CD14-positive monocyte (primary cell): ENCODE results near the gene FRRS1L. TPM values are rescaled to one million over a fixed set of nuclear protein-coding genes. Genes with fewer than 3 reads are reported as not detected.

Experiments used
- DNase-seq, 3 donors: peaks; one replicate each; pipeline ENCODE4 v3.0.0-alpha.2; 2011 to 2022
- H2AFZ ChIP-seq: 2 replicates; pipeline ENCODE4 v1.6.0; 2012; ENCODE audit warnings: mild to moderate bottlenecking, low read depth, low read length, inconsistent platforms; ENCODE audit not compliant: insufficient read depth, poor library complexity, severe bottlenecking
- H3K27ac ChIP-seq, 2 donors: 1 replicate in 1 of 2; 2 replicates in 1 of 2; pipeline ENCODE4 v1.5.1; 2012 to 2013; ENCODE audit warnings: low read length in 2 of 2, control low read depth in 1 of 2, inconsistent platforms in 1 of 2, low read depth in 1 of 2, mild to moderate bottlenecking in 1 of 2
- H3K27me3 ChIP-seq, 2 donors: one replicate each; pipeline versions ENCODE4 v1.6.0 to v1.6.1; 2011 to 2013; ENCODE audit warnings: low read length in 2 of 2; ENCODE audit not compliant: control insufficient read depth in 2 of 2, insufficient read depth in 2 of 2
- H3K36me3 ChIP-seq, 2 donors: replicated peaks in 1 of 2; 1 replicate in 1 of 2; 2 replicates in 1 of 2; pipeline versions ENCODE4 v1.5.1 to v1.6.1; 2012 to 2013; ENCODE audit warnings: low read length in 2 of 2, control low read depth in 1 of 2, inconsistent platforms in 1 of 2, mild to moderate bottlenecking in 1 of 2; ENCODE audit not compliant: insufficient read depth in 2 of 2, control insufficient read depth in 1 of 2
- H3K4me1 ChIP-seq, 2 donors: 1 replicate in 1 of 2; 2 replicates in 1 of 2; pipeline versions ENCODE4 v1.5.1 to v1.6.1; 2012 to 2013; ENCODE audit warnings: low read length in 2 of 2, control low read depth in 1 of 2, inconsistent platforms in 1 of 2, mild to moderate bottlenecking in 1 of 2, moderate library complexity in 1 of 2; ENCODE audit not compliant: insufficient read depth in 2 of 2, control insufficient read depth in 1 of 2
- H3K4me2 ChIP-seq: replicated peaks from 2 replicates; pipeline ENCODE3; 2012; ENCODE audit warnings: low read length, moderate library complexity, mild to moderate bottlenecking; ENCODE audit not compliant: poor library complexity, severe bottlenecking; ENCODE audit errors: extremely low read depth
- H3K4me3 ChIP-seq, 3 experiments: fragments of 200-600 bp in 1 of 3; sonication (generic) in 1 of 3; replicated peaks in 1 of 3; 1 replicate in 2 of 3; 2 replicates in 1 of 3; pipeline ENCODE4 v1.5.1; 2011 to 2013; ENCODE audit warnings: low read length in 3 of 3, mild to moderate bottlenecking in 3 of 3, control low read depth in 2 of 3, low read depth in 2 of 3, inconsistent platforms in 1 of 3, moderate library complexity in 1 of 3
- H3K79me2 ChIP-seq: 2 replicates; pipeline ENCODE4 v1.6.0; 2012; ENCODE audit warnings: mild to moderate bottlenecking, control low read depth, inconsistent platforms, low read length, moderate library complexity; ENCODE audit not compliant: insufficient read depth
- H3K9ac ChIP-seq: 2 replicates; pipeline ENCODE4 v1.6.0; 2017; ENCODE audit warnings: low read length, mild to moderate bottlenecking; ENCODE audit not compliant: insufficient read depth, poor library complexity, severe bottlenecking
- H3K9me3 ChIP-seq, 2 donors: replicated peaks in 1 of 2; 1 replicate in 1 of 2; 2 replicates in 1 of 2; pipeline versions ENCODE4 v1.5.1 to v1.6.1; 2012 to 2013; ENCODE audit warnings: low read length in 2 of 2, control low read depth in 1 of 2; ENCODE audit not compliant: control insufficient read depth in 1 of 2, insufficient read depth in 1 of 2
- H4K20me1 ChIP-seq: 2 replicates; pipeline ENCODE4 v1.6.0; 2012; ENCODE audit warnings: mild to moderate bottlenecking, low read length, control low read depth, moderate library complexity; ENCODE audit not compliant: insufficient read depth
- H3K27ac Mint-ChIP-seq, 7 donors: one replicate each; pipeline ENCODE4 v1.8.0; 2020; ENCODE audit warnings: mild to moderate bottlenecking in 7 of 7, mixed read lengths in 7 of 7, moderate library complexity in 6 of 7, inconsistent platforms in 2 of 7
- H3K27me3 Mint-ChIP-seq, 3 donors: one replicate each; pipeline ENCODE4 v1.8.0; 2021 to 2022; ENCODE audit warnings: low read depth in 3 of 3, mild to moderate bottlenecking in 3 of 3, mixed read lengths in 3 of 3, moderate library complexity in 3 of 3, inconsistent platforms in 1 of 3
- H3K36me3 Mint-ChIP-seq, 2 donors: one replicate each; pipeline ENCODE4 v1.8.0; 2020; ENCODE audit warnings: mixed read lengths in 2 of 2, inconsistent platforms in 1 of 2, mild to moderate bottlenecking in 1 of 2
- H3K4me1 Mint-ChIP-seq: one replicate; pipeline ENCODE4 v1.8.0; 2020; ENCODE audit warnings: mild to moderate bottlenecking, mixed read lengths
- H3K4me3 Mint-ChIP-seq, 2 donors: one replicate each; pipeline ENCODE4 v1.8.0; 2020; ENCODE audit warnings: mild to moderate bottlenecking in 2 of 2, mixed read lengths in 2 of 2, moderate library complexity in 1 of 2
- H3K9me3 Mint-ChIP-seq, 7 donors: one replicate each; pipeline ENCODE4 v1.8.0; 2020 to 2022; ENCODE audit warnings: mixed read lengths in 7 of 7, mild to moderate bottlenecking in 6 of 7, moderate library complexity in 6 of 7, inconsistent platforms in 2 of 7
- CTCF ChIP-seq: fragments of 200-600 bp; IDR thresholded peaks from one replicate; pipeline ENCODE4 v1.8.0; 2022; ENCODE audit warnings: antibody characterized with exemption, mild to moderate bottlenecking
- WGBS: methylation state at CpG from one replicate; pipeline ENCODE4 v1.1.5; 2013; ENCODE audit warnings: missing lambda C conversion rate; ENCODE audit not compliant: insufficient coverage; 5-methylcytosine and 5-hydroxymethylcytosine counted together
- intact Hi-C, 2 donors: fragments of 100-400 bp; cut with micrococcal nuclease; formaldehyde crosslinking; loops; one replicate each; pipeline versions ENCODE4 v1.15.0 to v1.15.1; 2023
- polyA plus RNA-seq, 3 donors: library from polyadenylated mRNA; depleted of rRNA in 1 of 3; unstranded in 2 of 3; stranded (reverse) in 1 of 3; fragments of 300-500 nt in 2 of 3; fragments of >200 nt in 1 of 3; fragmentation: Illumina TruSeq in 2 of 3; gene quantifications; 1 replicate in 2 of 3; 2 replicates in 1 of 3; pipeline ENCODE4 v1.2.3, GENCODE V29; 2012 to 2021

The FRRS1L gene
- polyA plus RNA-seq, 3 donors: not detected

- WGBS: no CpG with 5 or more reads among the region's 3 CpGs
- Mint-ChIP-seq H3K9me3 (no peaks in the 10 kb centered on the region), H3K27me3 (no peaks in the 10 kb centered on the region), H3K4me1 (peaks cover 69% of the 10 kb centered on the region), H3K27ac (no peak overlapping the region), H3K36me3 (peaks cover 4 to 10% of the 10 kb centered on the region in 2 donors), H3K4me3 (no peak overlapping the region)
- Histone ChIP-seq H3K9me3 (no peaks in the 10 kb centered on the region), H3K36me3 (no peaks in the 10 kb centered on the region), H2AFZ (no peak overlapping the region), H3K79me2 (peaks cover 99% of the 10 kb centered on the region), H3K27me3 (no peaks in the 10 kb centered on the region), H3K9ac (no peak overlapping the region), H3K27ac (no peak overlapping the region), H4K20me1 (peaks cover 97% of the 10 kb centered on the region), H3K4me2 (no peak overlapping the region), H3K4me1 (peaks cover 14 to 36% of the 10 kb centered on the region in 2 donors), H3K4me3 (no peak overlapping the region)
- DNase-seq: no peak
- intact Hi-C loops: loop anchor here in 1 of 2 donors (10.0 kb wide), 1 partner anchor 98 kb away; the partner anchor contains the start of gene CTNNAL1
- no peak for TF ChIP-seq CTCF
These were observed 53.8 kb downstream of the FRRS1L start for GRCh38 chr9:109113254-109113653.

- H3K9me3 Mint-ChIP-seq: peaks cover 0 to 2% (median 0%) of the 10 kb centered on the region in 7 donors
- Histone ChIP-seq H2AFZ (no peak overlapping the region), H4K20me1 (peaks cover 89% of the 10 kb centered on the region), H3K9me3 (no peaks in the 10 kb centered on the region), H3K27ac (peak overlapping the region in 1 of 2 donors; percentile 57), H3K27me3 (no peaks in the 10 kb centered on the region), H3K79me2 (peaks cover 99% of the 10 kb centered on the region), H3K4me1 (peaks cover 12 to 38% of the 10 kb centered on the region in 2 donors), H3K4me3 (no peak overlapping the region), H3K36me3 (peaks cover 0 to 5% of the 10 kb centered on the region in 2 donors), H3K4me2 (no peak overlapping the region), H3K9ac (no peak overlapping the region)
- H3K27me3 Mint-ChIP-seq: no peaks in the 10 kb centered on the region
- H3K27ac Mint-ChIP-seq: peak overlapping the region in 3 of 7 donors; percentile 4 to 46 (median 24)
- DNase-seq: no peak
- H3K36me3 Mint-ChIP-seq: peaks cover 5 to 17% of the 10 kb centered on the region in 2 donors
- TF ChIP-seq CTCF: no peak
- H3K4me1 Mint-ChIP-seq: peaks cover 60% of the 10 kb centered on the region
- no peak overlapping the region for H3K4me3 Mint-ChIP-seq
- WGBS: no CpG with 5 or more reads among the region's 5 CpGs
- intact Hi-C loops: loop anchor here in 1 of 2 donors (10.0 kb wide), 1 partner anchor 96 kb away; the partner anchor contains the start of gene CTNNAL1
These were observed 56.6 kb downstream of the FRRS1L start for GRCh38 chr9:109110329-109111021.
